Spleen (tissue), 7 donors: ENCODE results near the gene FHIT.

Experiments
- CTCF ChIP-seq, 11 experiments: fragments of 200-600 bp in 7 of 11; fragments of 450-650 bp in 4 of 11; sonication (generic) in 4 of 11; IDR thresholded peaks in 8 of 11; conservative IDR thresholded peaks in 3 of 11; 1 replicate in 7 of 11; 2 replicates in 4 of 11; pipeline versions ENCODE4 v1.4.0 to v1.8.0; 2016 to 2021; ENCODE audit warnings: antibody characterized with exemption in 11 of 11, inconsistent platforms in 4 of 11, mild to moderate bottlenecking in 1 of 11
- POLR2A ChIP-seq, 3 donors: fragments of 450-650 bp; IDR thresholded peaks; one replicate each; pipeline ENCODE4 v1.5.1; 2017; ENCODE audit warnings: antibody characterized with exemption in 3 of 3, mild to moderate bottlenecking in 1 of 3
- POLR2AphosphoS5 ChIP-seq, 3 donors: sonication (generic); formaldehyde crosslinking; IDR thresholded peaks; one replicate each; pipeline ENCODE4 v1.5.1; 2017; ENCODE audit warnings: antibody characterized with exemption in 3 of 3
- donor health status: DM: no; HTN: no; CAD: no; lungs with moderate emphysema.
- donor health status: DM: no; HTN: no; CAD: no.
- donor health status: DM: no; HTN: no; CAD: no.

- TF ChIP-seq CTCF (IDR thresholded peaks at IDR 0.05 in 8 of 11, conservative IDR thresholded peaks at IDR 0.05 in 3 of 11) (no peak), POLR2AphosphoS5 (IDR thresholded peaks at IDR 0.05) (no peak), POLR2A (IDR thresholded peaks at IDR 0.05) (no peak)
Observed at GRCh38 chr3:61032991-61033390, 218.3 kb downstream of the FHIT start.
